NCI-H146 treated with DMSO at 0.1 percent for 48 hours (cell line): Measurements from ENCODE around the gene OR10P1.

Experiments
- DNase-seq: peaks from one replicate; lab custom pipeline; 2025; ENCODE audit not compliant: unreplicated experiment; lab: John Stamatoyannopoulos, UW

The OR10P1 gene

DNA sequence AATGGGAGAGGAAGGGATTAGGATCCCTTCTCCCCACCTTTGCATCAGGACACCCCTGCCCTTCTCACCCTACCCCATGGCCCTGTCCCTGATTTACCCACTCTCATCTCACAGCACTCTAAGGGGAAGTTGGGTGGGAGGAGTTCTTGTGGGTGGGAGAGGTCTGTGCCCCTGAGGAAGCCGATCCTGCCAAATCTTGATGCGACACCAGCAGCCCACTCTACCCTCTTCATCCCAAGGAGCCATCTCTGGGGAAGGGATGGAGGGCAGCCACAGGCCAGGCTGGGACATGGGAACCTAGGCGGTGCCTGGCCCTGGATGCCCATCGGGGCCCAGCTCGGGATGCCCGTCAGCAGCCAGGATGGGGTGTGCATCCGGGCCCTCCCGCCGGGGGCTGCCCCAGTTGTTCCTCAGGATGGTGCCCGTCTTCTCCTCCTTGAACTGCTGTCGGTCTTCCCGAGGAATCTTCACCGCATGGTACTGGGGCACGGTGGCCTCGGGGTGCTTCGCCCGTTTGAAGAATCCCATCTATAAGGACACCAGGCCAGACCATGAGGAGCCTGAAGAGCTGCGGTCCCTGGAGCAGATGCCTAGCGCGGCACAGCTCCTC, 48.2 kb downstream of the OR10P1 start:
- no peak for DNase-seq

DNA sequence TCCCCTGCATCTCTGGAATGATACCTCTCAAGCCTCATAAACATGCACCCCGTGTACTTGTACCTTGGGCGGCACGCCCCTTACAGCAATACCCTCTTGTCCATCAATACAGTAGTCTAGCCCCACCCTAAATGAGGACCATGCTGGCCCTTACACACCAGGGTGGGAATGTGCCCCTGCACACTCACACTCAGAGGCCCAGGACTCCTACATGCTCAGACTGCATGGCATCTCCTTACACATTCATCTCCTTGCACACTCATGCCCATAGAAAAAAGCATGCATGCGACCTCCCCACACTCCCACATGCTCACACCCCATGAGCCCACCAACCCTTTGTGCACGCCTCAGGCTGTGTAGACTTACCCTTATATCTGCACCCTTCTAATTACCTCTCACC, 49.0 kb downstream of the OR10P1 start:
- DNase-seq: no peak

DNA sequence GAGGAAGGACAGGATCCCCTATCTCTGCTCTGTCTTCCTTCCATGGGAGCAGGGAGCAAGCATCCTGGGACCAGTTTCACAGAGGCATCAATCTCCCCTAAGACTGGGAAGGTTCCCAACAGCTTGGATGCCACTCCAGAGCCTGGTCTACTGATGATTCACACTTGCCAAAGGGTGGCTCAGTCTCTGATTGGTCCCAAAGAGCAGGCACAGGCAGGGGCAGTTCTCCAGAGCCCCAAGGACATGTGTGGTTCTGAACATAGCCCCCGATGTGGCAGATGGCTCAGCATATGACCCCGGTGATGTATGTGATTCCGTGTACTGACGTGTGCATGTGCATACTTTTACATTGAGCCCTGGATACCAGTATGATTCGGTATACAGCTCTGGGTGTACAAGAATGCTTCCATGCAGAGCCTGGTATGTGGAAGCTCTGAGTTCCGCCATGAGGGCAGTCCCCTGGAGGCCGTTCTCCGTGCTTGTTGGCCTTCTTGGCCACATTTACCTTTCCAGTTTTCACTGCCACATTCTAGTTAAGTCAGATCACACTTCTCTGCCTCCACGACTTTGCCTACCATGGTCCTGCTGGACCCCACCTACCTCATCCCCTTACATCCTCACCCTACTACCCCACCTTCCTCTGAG, 49.8 kb downstream of the OR10P1 start:
- no peak for DNase-seq
